Peyer's patch (tissue), 4 donors: Measurements from ENCODE around the gene ARHGEF3. TPM values are rescaled to one million over a fixed set of nuclear protein-coding genes. Genes with fewer than 3 reads are reported as not detected.

ENCODE experiments used
- DNase-seq, 3 donors: peaks; one replicate each; pipeline ENCODE4 v3.0.0-alpha.2; 2017 to 2019
- H3K27ac ChIP-seq, 4 donors: fragments of 200-600 bp; sonication (generic); one replicate each; pipeline ENCODE4 v1.5.1; 2016 to 2019
- H3K27me3 ChIP-seq, 2 donors: fragments of 200-600 bp; sonication (generic); one replicate each; pipeline ENCODE4 v1.5.1; 2019
- H3K36me3 ChIP-seq, 3 donors: fragments of 200-600 bp; sonication (generic); one replicate each; pipeline ENCODE4 v1.5.1; 2016 to 2019
- H3K4me1 ChIP-seq, 4 donors: fragments of 200-600 bp; sonication (generic); one replicate each; pipeline ENCODE4 v1.5.1; 2016 to 2019
- H3K4me3 ChIP-seq, 4 donors: fragments of 200-600 bp; sonication (generic); 1 replicate in 3 of 4; 2 replicates in 1 of 4; pipeline ENCODE4 v1.5.1; 2016 to 2019; ENCODE audit warnings: mild to moderate bottlenecking in 1 of 4
- H3K9me3 ChIP-seq, 4 donors: fragments of 200-600 bp; sonication (generic); one replicate each; pipeline ENCODE4 v1.5.1; 2016 to 2019; ENCODE audit warnings: mild to moderate bottlenecking in 1 of 4
- CTCF ChIP-seq, 6 experiments: fragments of 450-650 bp in 4 of 6; fragments of 200-600 bp in 2 of 6; sonication (generic) in 1 of 6; IDR thresholded peaks; one replicate each; pipeline ENCODE4 v1.5.1; 2017 to 2019; ENCODE audit warnings: antibody characterized with exemption in 6 of 6, mild to moderate bottlenecking in 3 of 6, moderate library complexity in 1 of 6
- POLR2A ChIP-seq, 2 donors: fragments of 450-650 bp; IDR thresholded peaks; one replicate each; pipeline ENCODE4 v1.5.1; 2017; ENCODE audit warnings: antibody characterized with exemption in 2 of 2, mild to moderate bottlenecking in 2 of 2, moderate library complexity in 2 of 2
- total RNA-seq, 4 donors: library from RNA; depleted of rRNA; stranded (reverse); fragments of >200 nt; gene quantifications; one replicate each; pipeline ENCODE4 v1.1.0, GENCODE V29; 2016

ARHGEF3 gene
- total RNA-seq, 4 donors from 2014 or later = 4.5 to 40.4 (median 6.2) TPM

- H3K4me1 ChIP-seq = peaks cover 0 to 28% (median 4%) of the 10 kb centered on the region in 4 donors
- no peaks in the 10 kb centered on the region for H3K27me3 ChIP-seq
- DNase-seq = no peak
- no peaks in the 10 kb centered on the region for H3K9me3 ChIP-seq
- no peak overlapping the region for H3K4me3 ChIP-seq
- TF ChIP-seq CTCF (IDR thresholded peaks at IDR 0.05) = no peak
- no peak for TF ChIP-seq POLR2A (IDR thresholded peaks at IDR 0.05)
- peak overlapping the region; percentile 64 to 81 (median 69) for H3K27ac ChIP-seq
- no peaks in the 10 kb centered on the region for H3K36me3 ChIP-seq
These were observed 12.7 kb downstream of the ARHGEF3 start for GRCh38 chr3:56789076-56789475.

DNA sequence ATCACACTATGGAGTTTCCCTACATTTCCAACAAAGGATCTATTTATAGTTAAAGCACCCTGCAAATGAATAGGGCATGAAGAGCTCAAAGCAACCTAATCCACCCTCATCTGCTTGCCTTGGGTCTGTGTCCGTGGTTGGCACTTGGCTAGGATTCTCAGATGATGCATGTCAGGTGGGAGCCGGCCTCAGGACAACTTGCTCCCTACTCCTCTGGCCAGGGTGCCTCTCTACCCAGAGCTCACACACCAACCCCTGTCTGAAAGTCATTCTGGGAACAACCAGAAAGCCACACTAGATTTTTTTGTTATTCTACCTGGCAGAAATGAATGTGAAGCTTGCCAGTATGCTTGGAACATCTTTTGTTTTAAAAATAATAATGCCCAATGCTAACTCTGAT lies 13.2 kb downstream of the ARHGEF3 start:
- no peaks in the 10 kb centered on the region for H3K27me3 ChIP-seq
- no peak overlapping the region for H3K4me3 ChIP-seq
- peak overlapping the region; percentile 64 to 81 (median 69) for H3K27ac ChIP-seq
- H3K36me3 ChIP-seq = no peaks in the 10 kb centered on the region
- TF ChIP-seq CTCF (IDR thresholded peaks at IDR 0.05) (no peak), POLR2A (IDR thresholded peaks at IDR 0.05) (no peak)
- H3K9me3 ChIP-seq = no peaks in the 10 kb centered on the region
- peaks cover 0 to 32% (median 6%) of the 10 kb centered on the region in 4 donors for H3K4me1 ChIP-seq
- DNase-seq = no peak

- DNase-seq = peak in 2 of 3 donors; percentile 50 to 80
- Histone ChIP-seq H3K27me3 (no peaks in the 10 kb centered on the region), H3K36me3 (no peaks in the 10 kb centered on the region), H3K4me3 (no peak overlapping the region), H3K4me1 (peaks cover 0 to 39% (median 9%) of the 10 kb centered on the region in 4 donors), H3K27ac (peak overlapping the region; percentile 64 to 81 (median 69)), H3K9me3 (no peaks in the 10 kb centered on the region)
- peak in 1 of 2 donors; percentile 39 for TF ChIP-seq POLR2A (IDR thresholded peaks at IDR 0.05)
- TF ChIP-seq CTCF (IDR thresholded peaks at IDR 0.05) = no peak
These were observed 13.9 kb downstream of the ARHGEF3 start for GRCh38 chr3:56787784-56788256.

DNA sequence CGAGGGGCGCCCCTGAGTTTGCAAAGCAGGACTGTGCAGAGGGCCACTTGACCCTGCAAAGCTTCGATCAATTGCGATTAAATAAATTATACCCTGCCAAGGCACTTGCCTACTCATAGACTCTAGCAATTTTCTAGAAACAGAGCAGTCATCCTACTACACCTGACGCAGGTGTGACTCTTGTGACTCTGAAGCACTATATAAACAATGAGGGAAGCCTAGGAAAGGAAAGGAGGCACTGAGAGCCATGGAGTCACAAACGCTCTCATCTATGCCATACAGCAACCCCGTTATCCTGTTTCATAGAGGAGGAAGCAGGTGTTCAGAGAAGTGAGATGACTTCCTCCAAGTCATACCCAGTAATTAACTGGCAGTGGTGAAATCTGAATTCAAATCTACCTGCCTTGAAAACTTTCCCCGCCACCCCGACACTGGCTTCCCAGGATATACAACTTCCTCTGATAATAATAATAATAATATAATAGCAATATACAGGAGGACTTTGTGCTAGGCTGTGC lies 14.4 kb downstream of the ARHGEF3 start:
- H3K4me3 ChIP-seq = no peak overlapping the region
- DNase-seq = no peak
- TF ChIP-seq POLR2A (IDR thresholded peaks at IDR 0.05) (no peak), CTCF (IDR thresholded peaks at IDR 0.05) (no peak)
- H3K27me3 ChIP-seq = no peaks in the 10 kb centered on the region
- H3K9me3 ChIP-seq = no peaks in the 10 kb centered on the region
- peak overlapping the region; percentile 64 to 81 (median 69) for H3K27ac ChIP-seq
- peaks cover 0 to 42% (median 10%) of the 10 kb centered on the region in 4 donors for H3K4me1 ChIP-seq
- H3K36me3 ChIP-seq = no peaks in the 10 kb centered on the region

DNA sequence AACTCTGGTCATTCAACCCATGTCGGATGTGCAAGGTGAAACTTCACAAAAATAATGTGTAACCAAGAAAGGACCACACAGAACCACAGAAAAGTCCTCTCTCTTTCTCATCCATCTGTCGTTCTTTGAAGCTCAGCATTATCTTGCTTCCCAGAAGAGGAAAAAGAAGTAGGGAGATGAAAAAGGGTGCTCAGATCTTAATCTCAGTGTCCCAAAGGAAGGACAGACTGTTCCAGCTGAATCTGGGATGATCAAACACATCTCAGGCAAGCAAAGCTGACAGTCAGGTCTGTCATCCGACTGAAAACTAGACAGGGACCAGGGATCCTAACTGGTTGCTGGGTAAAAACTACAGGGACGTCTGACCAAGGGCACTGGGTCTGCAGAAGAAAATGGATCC lies 16.2 kb downstream of the ARHGEF3 start:
- Histone ChIP-seq H3K36me3 (no peaks in the 10 kb centered on the region), H3K27ac (peak overlapping the region; percentile 69 to 79 (median 69)), H3K4me3 (no peak overlapping the region), H3K9me3 (no peaks in the 10 kb centered on the region), H3K27me3 (no peaks in the 10 kb centered on the region), H3K4me1 (peaks cover 0 to 42% (median 12%) of the 10 kb centered on the region in 4 donors)
- DNase-seq = no peak
- TF ChIP-seq CTCF (IDR thresholded peaks at IDR 0.05) = no peak
- TF ChIP-seq POLR2A (IDR thresholded peaks at IDR 0.05) = no peak
